ENCODE data around the gene NAT9.

DNA sequence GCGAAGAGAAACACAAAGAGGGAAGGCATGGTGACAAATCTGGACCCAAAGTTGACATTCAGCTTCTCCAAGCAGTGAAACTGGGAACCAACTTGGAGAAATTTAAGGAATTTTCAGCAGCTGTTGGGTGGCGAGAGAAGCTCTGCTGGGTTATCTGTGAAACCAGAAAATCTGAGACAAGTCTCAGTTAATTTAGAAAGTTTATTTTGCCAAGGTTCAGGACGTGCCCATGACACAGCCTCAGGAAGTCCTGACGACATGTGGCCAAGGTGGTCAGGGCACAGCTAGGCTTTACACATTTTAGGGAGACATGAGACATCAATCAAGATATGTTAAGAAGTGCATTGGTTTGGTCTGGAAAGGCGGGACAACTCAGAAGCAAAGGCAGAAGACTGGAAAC, 52.3 kb downstream of the NAT9 start:
- TF ChIP-seq, protein P1, sequence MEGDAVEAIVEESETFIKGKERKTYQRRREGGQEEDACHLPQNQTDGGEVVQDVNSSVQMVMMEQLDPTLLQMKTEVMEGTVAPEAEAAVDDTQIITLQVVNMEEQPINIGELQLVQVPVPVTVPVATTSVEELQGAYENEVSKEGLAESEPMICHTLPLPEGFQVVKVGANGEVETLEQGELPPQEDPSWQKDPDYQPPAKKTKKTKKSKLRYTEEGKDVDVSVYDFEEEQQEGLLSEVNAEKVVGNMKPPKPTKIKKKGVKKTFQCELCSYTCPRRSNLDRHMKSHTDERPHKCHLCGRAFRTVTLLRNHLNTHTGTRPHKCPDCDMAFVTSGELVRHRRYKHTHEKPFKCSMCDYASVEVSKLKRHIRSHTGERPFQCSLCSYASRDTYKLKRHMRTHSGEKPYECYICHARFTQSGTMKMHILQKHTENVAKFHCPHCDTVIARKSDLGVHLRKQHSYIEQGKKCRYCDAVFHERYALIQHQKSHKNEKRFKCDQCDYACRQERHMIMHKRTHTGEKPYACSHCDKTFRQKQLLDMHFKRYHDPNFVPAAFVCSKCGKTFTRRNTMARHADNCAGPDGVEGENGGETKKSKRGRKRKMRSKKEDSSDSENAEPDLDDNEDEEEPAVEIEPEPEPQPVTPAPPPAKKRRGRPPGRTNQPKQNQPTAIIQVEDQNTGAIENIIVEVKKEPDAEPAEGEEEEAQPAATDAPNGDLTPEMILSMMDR (IDR thresholded peaks at IDR 0.05) = no peak
- no peak for TF ChIP-seq EZH2 (IDR thresholded peaks at IDR 0.05; ENCODE audit: borderline replicate concordance, insufficient read depth, low read depth, low read length, poor library complexity, severe bottlenecking)

Data from B cell (primary cell).